Gastroesophageal sphincter (tissue), 3 donors: Measurements from ENCODE around the gene AGBL3.

Experiments used
- CTCF ChIP-seq, 4 experiments: fragments of 200-600 bp in 2 of 4; fragments of 450-650 bp in 2 of 4; sonication (generic) in 1 of 4; IDR thresholded peaks; one replicate each; pipeline ENCODE4 v1.5.1; 2017 to 2019; ENCODE audit warnings: antibody characterized with exemption in 4 of 4, mild to moderate bottlenecking in 2 of 4, moderate library complexity in 2 of 4
- EP300 ChIP-seq: sonication (generic); formaldehyde crosslinking; IDR thresholded peaks from one replicate; pipeline ENCODE4 v1.6.1; 2017; ENCODE audit warnings: antibody characterized with exemption, mild to moderate bottlenecking
- POLR2A ChIP-seq, 2 donors: fragments of 450-650 bp; IDR thresholded peaks; one replicate each; pipeline ENCODE4 v1.6.1; 2017; ENCODE audit warnings: antibody characterized with exemption in 2 of 2, mild to moderate bottlenecking in 2 of 2, moderate library complexity in 1 of 2
- POLR2AphosphoS5 ChIP-seq: sonication (generic); formaldehyde crosslinking; IDR thresholded peaks from one replicate; pipeline ENCODE4 v1.6.1; 2017; ENCODE audit warnings: antibody characterized with exemption

GRCh38 chr7:135168001-135168400 lies 181.7 kb downstream of the AGBL3 start:
- no peak for TF ChIP-seq POLR2A (IDR thresholded peaks at IDR 0.05)
- no peak for TF ChIP-seq CTCF (IDR thresholded peaks at IDR 0.05)
- TF ChIP-seq POLR2AphosphoS5, result no peak
- no peak for TF ChIP-seq EP300
